T-cell (primary cell): Measurements from ENCODE around the gene HS6ST3. TPM values are rescaled to one million over a fixed set of nuclear protein-coding genes. Genes with fewer than 3 reads are reported as not detected.

Source experiments
- ATAC-seq, 4 experiments: fragments of 200-7000 bp in 3 of 4; fragments of 150-1000 bp in 1 of 4; cut with Tn5 transposase; replicated peaks in 1 of 4; 1 replicate in 3 of 4; 2 replicates in 1 of 4; pipeline ENCODE4 v1.10.0; 2021; ENCODE audit warnings: moderate library complexity in 3 of 4, mild to moderate bottlenecking in 2 of 4, moderate number of reproducible peaks in 1 of 4
- CTCF ChIA-PET, 2 donors: fragments of 300-600 bp; sonication (Branson Sonifier 250); formaldehyde crosslinking; loops; one replicate each; lab custom pipeline; 2022; ENCODE audit warnings: antibody characterized with exemption in 2 of 2; lab: Charles Lee
- POLR2A ChIA-PET, 2 donors: fragments of 300-600 bp; sonication (Branson Sonifier 250); formaldehyde crosslinking; loops; one replicate each; lab custom pipeline; 2022; ENCODE audit warnings: antibody characterized with exemption in 2 of 2; lab: Charles Lee
- DNase-seq, 35 experiments: peaks; one replicate each; pipeline versions ENCODE4 v3.0.0 to v3.0.0-alpha.2; 2013 to 2023
- H3K27ac ChIP-seq: one replicate; pipeline ENCODE4 v1.5.1; 2013; ENCODE audit warnings: low read length
- H3K27me3 ChIP-seq, 2 experiments: replicated peaks in 1 of 2; 1 replicate in 1 of 2; 2 replicates in 1 of 2; pipeline versions ENCODE4 v1.6.1 to v1.7.0; 2013; ENCODE audit warnings: low read length in 1 of 2, mixed read lengths in 1 of 2; ENCODE audit not compliant: control insufficient read depth in 2 of 2, insufficient read depth in 2 of 2; ENCODE audit errors: extremely low read depth in 1 of 2
- H3K36me3 ChIP-seq, 2 donors: 1 replicate in 1 of 2; 2 replicates in 1 of 2; pipeline versions ENCODE4 v1.6.1 to v1.7.0; 2013; ENCODE audit warnings: low read length in 1 of 2; ENCODE audit not compliant: control insufficient read depth in 2 of 2, insufficient read depth in 1 of 2; ENCODE audit errors: extremely low read depth in 1 of 2
- H3K4me1 ChIP-seq, 2 experiments: 1 replicate in 1 of 2; 2 replicates in 1 of 2; pipeline versions ENCODE4 v1.6.1 to v1.7.0; 2013; ENCODE audit warnings: low read length in 2 of 2, mixed read lengths in 1 of 2; ENCODE audit not compliant: insufficient read depth in 2 of 2, control insufficient read depth in 1 of 2; ENCODE audit errors: extremely low read depth in 1 of 2
- H3K4me3 ChIP-seq, 2 donors: 1 replicate in 1 of 2; 2 replicates in 1 of 2; pipeline versions ENCODE4 v1.5.1 to v1.7.0; 2013; ENCODE audit warnings: mild to moderate bottlenecking in 2 of 2, low read length in 1 of 2, moderate library complexity in 1 of 2; ENCODE audit not compliant: control insufficient read depth in 1 of 2; ENCODE audit errors: extremely low read depth in 1 of 2
- H3K9me3 ChIP-seq: 2 replicates; pipeline ENCODE4 v1.7.0; 2013
- H3K27ac Mint-ChIP-seq, 2 donors: one replicate each; pipeline ENCODE4 v1.8.0; 2020 to 2021; ENCODE audit warnings: mild to moderate bottlenecking in 2 of 2, mixed read lengths in 2 of 2
- H3K27me3 Mint-ChIP-seq, 2 donors: one replicate each; pipeline ENCODE4 v1.8.0; 2021 to 2022; ENCODE audit warnings: mixed read lengths in 2 of 2
- H3K36me3 Mint-ChIP-seq: one replicate; pipeline ENCODE4 v1.8.0; 2021; ENCODE audit warnings: mixed read lengths
- H3K4me1 Mint-ChIP-seq, 3 donors: one replicate each; pipeline ENCODE4 v1.8.0; 2020 to 2022; ENCODE audit warnings: mixed read lengths in 3 of 3, mild to moderate bottlenecking in 1 of 3
- H3K4me3 Mint-ChIP-seq, 3 donors: one replicate each; pipeline ENCODE4 v1.8.0; 2020 to 2022; ENCODE audit warnings: mild to moderate bottlenecking in 3 of 3, mixed read lengths in 3 of 3, moderate library complexity in 3 of 3
- H3K9me3 Mint-ChIP-seq, 3 donors: one replicate each; pipeline ENCODE4 v1.8.0; 2020 to 2022; ENCODE audit warnings: mixed read lengths in 3 of 3
- WGBS: methylation state at CpG from one replicate; pipeline ENCODE4 v1.1.5; 2013; ENCODE audit warnings: missing lambda C conversion rate; ENCODE audit not compliant: insufficient coverage; 5-methylcytosine and 5-hydroxymethylcytosine counted together
- total RNA-seq, 35 experiments: library from RNA in 6 of 35; stranded (reverse) in 6 of 35; fragments of 120-200 nt in 1 of 35; gene quantifications; one replicate each; pipeline versions ENCODE4 v1.2.1 to v1.2.4 and lab custom pipeline; 2013 to 2026

The HS6ST3 gene
- total RNA-seq, 5 donors from 2014 or later (not counting 1 experiment from before 2014, with no cell fraction given): not detected

GRCh38 chr13:96481482-96481881 lies 391.6 kb downstream of the HS6ST3 start:
- no peak overlapping the region for H3K4me3 ChIP-seq
- Mint-ChIP-seq H3K4me3 (no peak overlapping the region), H3K9me3 (peaks cover 4 to 15% (median 4%) of the 10 kb centered on the region in 3 donors), H3K36me3 (no peaks in the 10 kb centered on the region), H3K4me1 (no peaks in the 10 kb centered on the region), H3K27me3 (no peaks in the 10 kb centered on the region), H3K27ac (no peak overlapping the region)
- H3K36me3 ChIP-seq: no peaks in the 10 kb centered on the region
- H3K9me3 ChIP-seq: no peaks in the 10 kb centered on the region
- no peak for ATAC-seq
- CTCF ChIA-PET: no interaction called here
- H3K27ac ChIP-seq: no peak overlapping the region
- 93% methylated on average over 3 of the region's 6 CpGs for WGBS
- no peak for DNase-seq
- POLR2A ChIA-PET: no interaction called here
- H3K27me3 ChIP-seq: no peaks in the 10 kb centered on the region
- no peaks in the 10 kb centered on the region for H3K4me1 ChIP-seq

- no peak overlapping the region for H3K4me3 ChIP-seq
- no peak overlapping the region for H3K27ac Mint-ChIP-seq
- no peaks in the 10 kb centered on the region for H3K36me3 ChIP-seq
- 100% methylated on average over 2 of the region's 5 CpGs for WGBS
- no peaks in the 10 kb centered on the region for H3K4me1 ChIP-seq
- H3K9me3 Mint-ChIP-seq: peaks cover 7 to 13% (median 12%) of the 10 kb centered on the region in 3 donors
- ChIA-PET CTCF (no interaction called here), POLR2A (no interaction called here)
- H3K4me3 Mint-ChIP-seq: no peak overlapping the region
- no peak overlapping the region for H3K27ac ChIP-seq
- DNase-seq (no peak), ATAC-seq (no peak)
- no peaks in the 10 kb centered on the region for H3K4me1 Mint-ChIP-seq
- no peaks in the 10 kb centered on the region for H3K27me3 ChIP-seq
- H3K36me3 Mint-ChIP-seq: no peaks in the 10 kb centered on the region
- no peaks in the 10 kb centered on the region for H3K27me3 Mint-ChIP-seq
- H3K9me3 ChIP-seq: no peaks in the 10 kb centered on the region
Measured at GRCh38 chr13:96490496-96490989, 400.6 kb downstream of the HS6ST3 start.

GRCh38 chr13:96491103-96491502 lies 401.2 kb downstream of the HS6ST3 start:
- no peak overlapping the region for H3K4me3 Mint-ChIP-seq
- Histone ChIP-seq H3K27ac (no peak overlapping the region), H3K4me1 (no peaks in the 10 kb centered on the region), H3K9me3 (no peaks in the 10 kb centered on the region), H3K4me3 (no peak overlapping the region), H3K36me3 (no peaks in the 10 kb centered on the region), H3K27me3 (no peaks in the 10 kb centered on the region)
- DNase-seq (no peak), ATAC-seq (no peak)
- CTCF ChIA-PET: no interaction called here
- POLR2A ChIA-PET: no interaction called here
- peaks cover 7 to 13% (median 12%) of the 10 kb centered on the region in 3 donors for H3K9me3 Mint-ChIP-seq
- H3K36me3 Mint-ChIP-seq: no peaks in the 10 kb centered on the region
- WGBS: no CpG with 5 or more reads among the region's 2 CpGs
- no peaks in the 10 kb centered on the region for H3K4me1 Mint-ChIP-seq
- H3K27ac Mint-ChIP-seq: no peak overlapping the region
- no peaks in the 10 kb centered on the region for H3K27me3 Mint-ChIP-seq

GRCh38 chr13:96492766-96493165 lies 402.9 kb downstream of the HS6ST3 start:
- H3K4me3 ChIP-seq: no peak overlapping the region
- POLR2A ChIA-PET: no interaction called here
- Mint-ChIP-seq H3K27ac (no peak overlapping the region), H3K27me3 (no peaks in the 10 kb centered on the region), H3K4me3 (no peak overlapping the region), H3K9me3 (peaks cover 10 to 23% (median 18%) of the 10 kb centered on the region in 3 donors), H3K4me1 (no peaks in the 10 kb centered on the region), H3K36me3 (no peaks in the 10 kb centered on the region)
- CTCF ChIA-PET: no interaction called here
- no peak for DNase-seq
- no peak for ATAC-seq
- 91% methylated on average over 4 of the region's 4 CpGs for WGBS
- H3K36me3 ChIP-seq: no peaks in the 10 kb centered on the region
- no peak overlapping the region for H3K27ac ChIP-seq
- no peaks in the 10 kb centered on the region for H3K4me1 ChIP-seq
- H3K9me3 ChIP-seq: no peaks in the 10 kb centered on the region
- no peaks in the 10 kb centered on the region for H3K27me3 ChIP-seq

GRCh38 chr13:96499656-96500055 lies 409.7 kb downstream of the HS6ST3 start:
- ChIA-PET POLR2A (no interaction called here), CTCF (no interaction called here)
- no peaks in the 10 kb centered on the region for H3K27me3 Mint-ChIP-seq
- WGBS: 71% methylated on average over 1 of the region's 5 CpGs
- H3K27ac Mint-ChIP-seq: no peak overlapping the region
- H3K36me3 ChIP-seq: no peaks in the 10 kb centered on the region
- H3K27ac ChIP-seq: no peak overlapping the region
- DNase-seq (no peak), ATAC-seq (no peak)
- peaks cover 7 to 12% (median 9%) of the 10 kb centered on the region in 3 donors for H3K9me3 Mint-ChIP-seq
- no peak overlapping the region for H3K4me3 ChIP-seq
- H3K9me3 ChIP-seq: no peaks in the 10 kb centered on the region
- no peaks in the 10 kb centered on the region for H3K36me3 Mint-ChIP-seq
- H3K27me3 ChIP-seq: no peaks in the 10 kb centered on the region
- no peaks in the 10 kb centered on the region for H3K4me1 ChIP-seq
- H3K4me3 Mint-ChIP-seq: no peak overlapping the region
- no peaks in the 10 kb centered on the region for H3K4me1 Mint-ChIP-seq

GRCh38 chr13:96500953-96501352 lies 411.0 kb downstream of the HS6ST3 start:
- no peaks in the 10 kb centered on the region for H3K4me1 Mint-ChIP-seq
- Histone ChIP-seq H3K9me3 (no peaks in the 10 kb centered on the region), H3K36me3 (no peaks in the 10 kb centered on the region), H3K4me3 (no peak overlapping the region), H3K27me3 (no peaks in the 10 kb centered on the region), H3K4me1 (no peaks in the 10 kb centered on the region), H3K27ac (no peak overlapping the region)
- CTCF ChIA-PET: no interaction called here
- H3K9me3 Mint-ChIP-seq: peaks cover 5 to 12% (median 7%) of the 10 kb centered on the region in 3 donors
- no peak overlapping the region for H3K4me3 Mint-ChIP-seq
- no peak overlapping the region for H3K27ac Mint-ChIP-seq
- no peak for ATAC-seq
- no peaks in the 10 kb centered on the region for H3K27me3 Mint-ChIP-seq
- WGBS: no CpG with 5 or more reads among the region's 1 CpG
- H3K36me3 Mint-ChIP-seq: no peaks in the 10 kb centered on the region
- POLR2A ChIA-PET: no interaction called here
- DNase-seq: no peak

GRCh38 chr13:96503481-96503880 lies 413.6 kb downstream of the HS6ST3 start:
- H3K4me1 ChIP-seq: no peaks in the 10 kb centered on the region
- DNase-seq (no peak), ATAC-seq (no peak)
- H3K9me3 ChIP-seq: no peaks in the 10 kb centered on the region
- Mint-ChIP-seq H3K9me3 (peaks cover 0 to 3% (median 2%) of the 10 kb centered on the region in 3 donors), H3K4me3 (no peak overlapping the region), H3K27me3 (no peaks in the 10 kb centered on the region), H3K36me3 (no peaks in the 10 kb centered on the region), H3K27ac (no peak overlapping the region), H3K4me1 (no peaks in the 10 kb centered on the region)
- no CpG with 5 or more reads among the region's 1 CpG for WGBS
- ChIA-PET POLR2A (no interaction called here), CTCF (no interaction called here)
- H3K4me3 ChIP-seq: no peak overlapping the region
- no peaks in the 10 kb centered on the region for H3K36me3 ChIP-seq
- H3K27ac ChIP-seq: no peak overlapping the region
- H3K27me3 ChIP-seq: no peaks in the 10 kb centered on the region
